Mucosa of descending colon (tissue), 3 donors: ENCODE data around the gene ABTB2. TPM values are rescaled to one million over a fixed set of nuclear protein-coding genes. Genes with fewer than 3 reads are reported as not detected.

Experiments
- ATAC-seq: fragments of 200-7000 bp; cut with Tn5 transposase; one replicate; pipeline ENCODE4 v1.9.1; 2020; ENCODE audit warnings: mild to moderate bottlenecking, moderate library complexity
- DNase-seq, 3 donors: peaks; one replicate each; pipeline ENCODE4 v3.0.0-alpha.2; 2020
- H3K36me3 ChIP-seq: fragments of 200-600 bp; one replicate; pipeline ENCODE4 v1.8.0; 2021; ENCODE audit warnings: low read depth, mild to moderate bottlenecking
- H3K4me1 ChIP-seq: fragments of 200-600 bp; one replicate; pipeline ENCODE4 v1.8.0; 2021; ENCODE audit warnings: low read depth, mild to moderate bottlenecking
- H3K4me3 ChIP-seq: fragments of 200-600 bp; one replicate; pipeline ENCODE4 v1.8.0; 2021; ENCODE audit warnings: mild to moderate bottlenecking
- H3K9me3 ChIP-seq: fragments of 200-600 bp; one replicate; pipeline ENCODE4 v1.8.0; 2021; ENCODE audit warnings: mild to moderate bottlenecking
- CTCF ChIP-seq: fragments of 200-600 bp; IDR thresholded peaks from one replicate; pipeline ENCODE4 v1.8.0; 2022; ENCODE audit warnings: antibody characterized with exemption, mild to moderate bottlenecking
- intact Hi-C, 2 donors: fragments of 100-400 bp; cut with DNase I in 1 of 2; cut with micrococcal nuclease in 1 of 2; formaldehyde crosslinking; loops; one replicate each; pipeline versions ENCODE4 v1.11.0 to v1.11.1; 2022; cut with DNase I, micrococcal nuclease
- total RNA-seq, 3 donors: library from RNA; stranded (reverse); fragmentation: NEBNext Ultra II Directional in 2 of 3; extraction: Animal tissue kit (Norgen Biotek cat#: 25700) in 2 of 3; gene quantifications; one replicate each; pipeline versions ENCODE4 v1.2.1 to v1.2.4, GENCODE V29; 2021 to 2023
- donor health status: DM: no; HTN: no; CAD: no; lungs with moderate emphysema.
- donor health status: DM: no; HTN: no; CAD: no.
- donor health status: DM: no; HTN: yes; CAD: no.

The ABTB2 gene
- total RNA-seq, 3 donors from 2014 or later = 12.8 to 16.8 (median 14.3) TPM

- intact Hi-C loops = no loop called here
- H3K4me3 ChIP-seq = no peak overlapping the region
- H3K4me1 ChIP-seq = peaks cover 11% of the 10 kb centered on the region
- TF ChIP-seq CTCF = no peak
- H3K36me3 ChIP-seq = no peaks in the 10 kb centered on the region
- no peak for DNase-seq
- no peak for ATAC-seq
- no peaks in the 10 kb centered on the region for H3K9me3 ChIP-seq
Observed at GRCh38 chr11:34341096-34341495, 16.7 kb downstream of the ABTB2 start.

- peaks cover 7% of the 10 kb centered on the region for H3K4me1 ChIP-seq
- no peaks in the 10 kb centered on the region for H3K9me3 ChIP-seq
- TF ChIP-seq CTCF = no peak
- intact Hi-C loops = no loop called here
- H3K36me3 ChIP-seq = no peaks in the 10 kb centered on the region
- no peak overlapping the region for H3K4me3 ChIP-seq
- ATAC-seq = no peak
- DNase-seq = no peak
Observed at GRCh38 chr11:34340653-34341052, 17.2 kb downstream of the ABTB2 start.

GRCh38 chr11:34339149-34340064 lies 18.4 kb downstream of the ABTB2 start:
- intact Hi-C loops = no loop called here
- H3K4me3 ChIP-seq = no peak overlapping the region
- no peaks in the 10 kb centered on the region for H3K36me3 ChIP-seq
- no peak for TF ChIP-seq CTCF
- H3K9me3 ChIP-seq = no peaks in the 10 kb centered on the region
- DNase-seq = no peak
- no peaks in the 10 kb centered on the region for H3K4me1 ChIP-seq
- ATAC-seq = no peak

GRCh38 chr11:34337016-34337415 lies 20.8 kb downstream of the ABTB2 start:
- ATAC-seq = no peak
- H3K36me3 ChIP-seq = no peaks in the 10 kb centered on the region
- intact Hi-C loops = no loop called here
- DNase-seq = no peak
- H3K4me1 ChIP-seq = no peaks in the 10 kb centered on the region
- no peak for TF ChIP-seq CTCF
- H3K9me3 ChIP-seq = no peaks in the 10 kb centered on the region
- H3K4me3 ChIP-seq = no peak overlapping the region

GRCh38 chr11:34335801-34336200 lies 22.0 kb downstream of the ABTB2 start:
- DNase-seq = no peak
- ATAC-seq = no peak
- no peak for TF ChIP-seq CTCF
- H3K4me3 ChIP-seq = no peak overlapping the region
- H3K36me3 ChIP-seq = no peaks in the 10 kb centered on the region
- intact Hi-C loops = no loop called here
- H3K9me3 ChIP-seq = no peaks in the 10 kb centered on the region
- peaks cover 10% of the 10 kb centered on the region for H3K4me1 ChIP-seq
